ENCODE measurements around the gene AUTS2. TPM values are rescaled to one million over a fixed set of nuclear protein-coding genes. Genes with fewer than 3 reads are reported as not detected.

Gene AUTS2
- total and polyA plus RNA-seq, 9 of the 15 experiments (the other 6 are each of a cell fraction or from before 2014, with no cell fraction given): 0.58 TPM; not detected in 8

GRCh38 chr7:70143075-70144044, 545.1 kb downstream of the AUTS2 start:
- no peak overlapping the region for H3K4me3 ChIP-seq
- in situ Hi-C loops (cut with MboI) (no loop called here), intact Hi-C loops (cut with micrococcal nuclease) (no loop called here)
- H3K36me3 ChIP-seq (ENCODE audit: control insufficient read depth, insufficient read depth, low read length): no peaks in the 10 kb centered on the region
- H3K9me3 ChIP-seq (replicated peaks; ENCODE audit: control insufficient read depth, insufficient read depth, low read depth, low read length): no peaks in the 10 kb centered on the region
- no peaks in the 10 kb centered on the region for H4K20me1 ChIP-seq (replicated peaks; ENCODE audit: control insufficient read depth, insufficient read depth, low read length)
- POLR2A ChIA-PET: interaction anchor here (0.6 to 1.1 kb wide), 3 partner anchors 11 to 295 kb away, joined by 3 to 5 read pairs (median 4); no protein-coding TSS in a partner anchor
- no peaks in the 10 kb centered on the region for H3K79me2 ChIP-seq (ENCODE audit: control insufficient read depth, insufficient read depth, low read length)
- DNase-seq (ENCODE audit: extremely low read depth in 1 of 4, low spot score in 3 of 4) (no peak), ATAC-seq (no peak), FAIRE-seq (no peak)
- no peaks in the 10 kb centered on the region for H3K27me3 ChIP-seq (ENCODE audit: control insufficient read depth in 2 of 2, insufficient read depth in 2 of 2, low read length in 2 of 2)
- no peaks in the 10 kb centered on the region for H3K9me1 ChIP-seq (ENCODE audit: control insufficient read depth, insufficient read depth, low read length)
- H2AFZ ChIP-seq (ENCODE audit: low read depth, low read length): no peak overlapping the region
- no TSS peak for BruUV-seq (replicated peaks)
- no peak overlapping the region for H3K9ac ChIP-seq (ENCODE audit: insufficient read depth in 1 of 2, low read depth in 2 of 2, low read length in 2 of 2)
- H3K4me2 ChIP-seq (ENCODE audit: insufficient read depth, low read length): no peak overlapping the region
- no peak overlapping the region for H3K27ac ChIP-seq (ENCODE audit: extremely low read depth, low read depth, low read length)
- 0% methylated on average over 5 of the region's 5 CpGs for WGBS (ENCODE audit: insufficient coverage, low coverage, missing lambda C conversion rate)
- H3K4me1 ChIP-seq (replicated peaks in 1 of 2; ENCODE audit: control insufficient read depth in 2 of 2, insufficient read depth in 2 of 2, low read length in 2 of 2): no peaks in the 10 kb centered on the region
- CTCF ChIA-PET (ENCODE audit: low intra/inter-chr PET ratio): no interaction called here
- TF ChIP-seq ZNF766 (CRISPR knock-in tag; conservative IDR thresholded peaks at IDR 0.05) (no peak), HIVEP1 (CRISPR knock-in tag; IDR thresholded peaks at IDR 0.05) (no peak), CHD7 (IDR thresholded peaks at IDR 0.05; ENCODE audit: low read depth, low read length) (no peak), BRD4 (IDR thresholded peaks at IDR 0.05) (no peak), ZNF79 (CRISPR knock-in tag; IDR thresholded peaks at IDR 0.05; ENCODE audit: low read depth) (no peak), FOXA1 (IDR thresholded peaks at IDR 0.05; ENCODE audit: borderline replicate concordance) (no peak), SAP30 (IDR thresholded peaks at IDR 0.05; ENCODE audit: borderline replicate concordance, insufficient read depth, low read depth, low read length, poor library complexity, severe bottlenecking) (no peak), KLF10 (CRISPR knock-in tag; IDR thresholded peaks at IDR 0.05) (no peak)
